NCI-H1930 (cell line): Measurements from ENCODE around the gene MYO3B.
"Not testable (repeated sequence)": the region's sequence is repeated elsewhere in the genome, so short reads cannot be mapped to it uniquely, and the experiment has no call there.

Experiments used
- DNase-seq, 2 experiments: peaks; one replicate each; lab custom pipeline; 2025; lab: John Stamatoyannopoulos, UW

The MYO3B gene

GRCh38 chr2:170647741-170648436 lies 469.9 kb downstream of the MYO3B start:
- DNase-seq, result no peak

- DNase-seq, result no peak
Measured at GRCh38 chr2:170651624-170652325, 473.8 kb downstream of the MYO3B start.

GRCh38 chr2:170652637-170653417 lies 474.9 kb downstream of the MYO3B start:
- DNase-seq, result no peak

- DNase-seq, result no peak
Measured at GRCh38 chr2:170656669-170657068, 478.7 kb downstream of the MYO3B start.

- no peak for DNase-seq
Measured at GRCh38 chr2:170660409-170660808, 482.5 kb downstream of the MYO3B start.

- DNase-seq, result no peak
Measured at GRCh38 chr2:170665743-170666142, 487.8 kb downstream of the MYO3B start.

- DNase-seq, result no peak
Measured at GRCh38 chr2:170669909-170670308, 492.0 kb downstream of the MYO3B start.

GRCh38 chr2:170670651-170671050 lies 492.7 kb downstream of the MYO3B start:
- no peak for DNase-seq

- DNase-seq, result no peak
Measured at GRCh38 chr2:170671079-170671478, 493.1 kb downstream of the MYO3B start.

- DNase-seq, result not testable (repeated sequence)
Measured at GRCh38 chr2:170674282-170674681, 496.3 kb downstream of the MYO3B start.

GRCh38 chr2:170675701-170676100 lies 497.8 kb downstream of the MYO3B start:
- no peak for DNase-seq

- no peak for DNase-seq
Measured at GRCh38 chr2:170679607-170680079, 501.7 kb downstream of the MYO3B start.

- no peak for DNase-seq
Measured at GRCh38 chr2:170680172-170680941, 502.4 kb downstream of the MYO3B start.

- DNase-seq, result no peak
Measured at GRCh38 chr2:170681311-170681710, 503.4 kb downstream of the MYO3B start.

GRCh38 chr2:170685591-170685990 lies 507.6 kb downstream of the MYO3B start:
- no peak for DNase-seq

- no peak for DNase-seq
Measured at GRCh38 chr2:170689481-170689880, 511.5 kb downstream of the MYO3B start.

GRCh38 chr2:170690640-170691039 lies 512.7 kb downstream of the MYO3B start:
- DNase-seq, result no peak

- no peak for DNase-seq
Measured at GRCh38 chr2:170694316-170694715, 516.4 kb downstream of the MYO3B start.

GRCh38 chr2:170695521-170696410 lies 517.8 kb downstream of the MYO3B start:
- no peak for DNase-seq

GRCh38 chr2:170696948-170697347 lies 519.0 kb downstream of the MYO3B start:
- no peak for DNase-seq

- DNase-seq, result no peak
Measured at GRCh38 chr2:170701011-170701410, 523.1 kb downstream of the MYO3B start.
